ENCODE data around the gene KCNIP4. TPM values are rescaled to one million over a fixed set of nuclear protein-coding genes. Genes with fewer than 3 reads are reported as not detected.

Gene KCNIP4
- polyA plus RNA-seq, 5 donors, result 2.2 to 5.2 (median 4.9) TPM

DNA sequence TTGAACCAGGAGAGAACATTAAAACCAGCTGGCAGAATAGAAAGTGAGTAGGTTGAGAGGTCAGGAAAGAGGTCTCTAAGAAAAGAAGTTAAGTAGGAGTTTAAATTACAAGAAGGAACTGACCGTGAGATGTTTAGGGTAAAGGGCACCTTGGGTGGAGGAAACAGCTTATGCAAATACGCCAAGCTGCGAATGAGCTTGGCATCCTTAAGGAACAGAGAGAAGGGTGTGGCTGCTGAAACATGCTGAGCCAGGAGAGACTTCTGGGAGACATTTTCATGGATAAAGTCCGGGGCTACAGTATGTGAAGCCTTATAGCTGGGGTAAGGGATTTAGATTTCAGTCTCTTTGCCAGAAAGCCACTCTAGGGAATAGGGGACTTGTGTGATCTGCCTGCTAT lies 249.1 kb downstream of the KCNIP4 start:
- DNase-seq, result no peak

DNA sequence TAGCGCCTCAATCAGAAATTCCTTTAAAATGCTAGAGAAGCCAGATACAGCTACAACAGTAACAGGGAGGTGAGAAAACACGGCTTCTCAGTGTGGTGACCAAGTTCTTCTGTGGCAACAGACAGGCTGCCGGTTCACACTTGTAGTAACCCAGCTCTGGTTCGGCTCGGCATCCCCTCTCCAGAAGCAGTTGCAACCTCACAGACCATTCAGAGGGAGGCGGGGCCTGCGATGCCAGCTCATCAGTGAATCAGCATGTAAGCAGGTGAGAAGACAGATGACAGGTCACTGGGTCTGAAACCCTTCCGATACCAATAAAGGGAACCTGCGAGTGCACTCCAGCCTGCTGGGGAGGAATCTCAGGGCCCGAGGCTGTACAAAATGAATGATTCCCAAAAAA lies 251.0 kb downstream of the KCNIP4 start:
- no peak for DNase-seq

DNA sequence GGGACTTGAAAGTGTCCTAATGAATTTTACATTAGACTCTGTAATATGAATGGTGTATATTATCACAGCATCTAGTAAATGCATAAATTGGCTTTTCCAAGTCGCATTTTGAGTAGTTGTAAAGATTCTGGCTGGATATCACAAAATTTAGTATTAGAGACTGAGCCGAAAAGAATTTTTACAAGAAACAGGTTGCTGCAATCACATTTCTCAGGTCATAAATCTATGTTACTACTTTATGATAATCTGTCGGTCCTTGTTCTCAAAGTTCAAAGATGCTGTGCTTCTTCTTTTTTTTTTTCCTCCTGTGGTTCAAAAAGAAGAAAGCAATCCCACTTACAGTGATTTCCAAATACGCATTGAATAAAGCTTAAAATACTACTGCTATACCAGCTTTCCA lies 253.4 kb downstream of the KCNIP4 start:
- DNase-seq, result no peak

DNA sequence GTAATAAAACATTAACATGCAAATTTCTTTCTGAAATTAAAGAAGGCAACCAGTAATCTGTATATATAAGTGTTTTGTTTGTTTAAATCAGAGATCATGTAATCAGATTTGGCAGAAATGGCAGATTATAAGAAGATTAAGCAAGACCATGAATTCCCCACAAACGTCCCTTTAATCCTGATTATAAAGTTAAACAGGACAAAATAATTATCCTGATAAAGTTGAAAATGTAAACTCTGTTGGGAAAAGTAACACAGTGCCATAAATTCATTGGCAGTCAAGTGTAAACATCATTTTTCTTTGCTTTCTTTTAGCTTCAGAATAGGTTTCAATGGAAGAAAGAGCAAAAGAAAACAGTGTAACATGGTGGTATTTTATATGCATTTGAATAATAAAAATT lies 256.3 kb downstream of the KCNIP4 start:
- DNase-seq, result peak; percentile 18 to 19

DNA sequence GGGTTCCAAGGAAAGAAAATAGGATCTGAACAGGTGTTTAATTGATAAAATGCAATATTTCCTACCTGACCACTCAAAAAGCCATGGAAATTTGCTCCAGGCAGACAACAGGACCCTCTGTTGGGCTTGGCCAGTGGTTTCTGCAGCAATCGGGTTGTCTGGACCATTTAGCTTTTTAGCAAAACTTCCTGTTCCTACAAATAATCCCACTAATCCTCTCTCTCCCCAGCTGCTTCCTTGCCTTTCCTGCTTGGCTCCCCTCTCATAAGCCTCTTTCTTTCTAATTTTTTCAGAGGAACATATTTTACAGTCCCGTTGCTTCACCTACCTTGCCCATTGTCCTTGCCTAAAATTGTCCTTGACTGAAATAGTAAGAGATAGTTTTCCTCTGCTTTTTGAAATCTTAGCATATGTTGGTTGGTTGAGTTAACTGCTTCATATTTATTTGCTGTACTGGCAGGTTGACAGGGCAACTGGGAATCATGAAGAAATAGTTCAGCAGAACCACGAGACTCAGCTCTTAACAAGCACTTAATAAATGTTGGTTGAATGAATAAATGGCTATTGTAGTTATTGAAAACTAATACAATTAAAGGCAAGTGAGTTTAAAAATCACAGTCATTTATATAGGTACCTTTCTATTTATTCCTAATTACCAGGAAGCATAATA lies 259.8 kb downstream of the KCNIP4 start:
- DNase-seq, result no peak

DNA sequence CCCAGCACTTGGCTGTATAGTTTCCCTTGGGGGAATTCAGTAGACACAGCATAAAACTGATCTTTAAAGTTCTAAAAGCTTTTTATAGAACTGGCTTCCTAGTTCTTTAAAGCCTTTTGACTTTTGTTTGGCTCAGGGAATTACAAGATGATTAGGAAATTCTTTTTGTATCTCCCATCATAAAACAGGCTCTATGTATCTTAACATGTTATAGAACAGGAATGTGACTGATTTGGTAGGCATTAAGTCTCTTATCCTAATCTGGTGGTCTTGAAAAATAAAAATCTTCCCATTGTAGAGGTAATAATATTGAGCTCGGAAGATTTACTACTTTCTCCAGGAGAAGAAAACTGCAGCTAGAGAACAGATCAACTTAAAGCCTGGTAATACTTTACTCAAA lies 262.7 kb downstream of the KCNIP4 start:
- DNase-seq, result no peak

DNA sequence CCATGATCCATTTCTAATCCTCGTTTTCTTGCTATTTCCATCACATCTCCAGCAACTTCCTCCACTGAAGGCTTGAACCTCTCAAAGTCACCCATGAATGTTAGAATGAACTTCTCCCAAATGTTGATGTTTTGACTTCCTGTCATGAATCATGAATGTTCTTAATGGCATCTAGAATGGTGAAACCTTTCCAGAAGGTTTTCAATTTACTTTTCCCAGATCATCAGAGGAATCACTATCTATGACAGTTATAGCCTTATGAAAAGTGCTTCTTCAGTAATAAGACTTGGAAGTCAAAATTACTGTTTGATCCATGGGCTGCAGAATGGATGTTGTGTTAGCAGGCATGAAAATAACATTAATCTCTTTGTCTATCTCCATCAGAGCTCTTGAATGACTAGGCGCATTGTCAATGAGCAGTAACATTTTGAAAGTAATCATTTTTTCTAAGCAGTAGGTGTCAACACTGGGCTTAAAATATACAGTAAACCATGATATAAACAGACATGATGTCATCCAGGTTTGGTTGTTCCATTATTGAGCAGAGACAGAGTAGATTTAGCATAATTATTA lies 268.2 kb downstream of the KCNIP4 start:
- no peak for DNase-seq

DNA sequence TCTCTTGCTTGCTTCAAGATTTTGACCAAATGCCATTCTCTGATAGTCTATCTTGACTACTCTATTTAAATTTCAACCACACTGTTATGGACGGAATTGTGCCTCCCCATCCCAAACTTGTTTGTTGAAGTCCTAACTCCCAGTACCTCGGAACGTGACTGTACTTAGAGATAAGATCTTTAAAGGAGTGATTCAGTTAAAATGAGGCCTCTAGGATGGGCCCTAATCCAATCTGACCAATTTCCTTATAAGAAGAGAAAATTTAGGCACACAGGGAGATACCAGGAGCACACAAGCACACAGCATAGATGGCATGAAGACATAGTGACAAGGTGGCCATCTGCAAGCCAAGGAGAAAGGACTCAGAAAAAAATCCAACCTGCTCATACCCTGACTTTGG lies 269.9 kb downstream of the KCNIP4 start:
- DNase-seq, result no peak

DNA sequence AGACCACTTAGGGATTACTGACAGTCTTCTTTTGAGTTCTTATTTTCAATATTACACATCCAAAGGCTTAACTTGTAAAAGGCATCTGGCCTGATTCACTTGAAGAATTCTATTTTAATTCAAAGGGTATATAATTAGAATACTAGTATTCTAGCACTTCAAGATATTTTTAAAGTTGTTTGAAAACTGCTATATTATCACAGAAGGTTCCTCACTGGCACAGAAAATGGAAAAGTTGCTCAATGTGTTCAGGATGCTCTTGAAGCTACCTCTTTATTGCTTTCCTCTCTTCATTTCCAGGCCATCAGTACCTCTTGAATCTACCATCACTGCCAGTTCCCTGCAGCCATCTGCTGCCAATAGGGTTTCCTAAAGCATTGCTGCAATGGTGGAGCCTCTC lies 271.4 kb downstream of the KCNIP4 start:
- DNase-seq, result no peak

DNA sequence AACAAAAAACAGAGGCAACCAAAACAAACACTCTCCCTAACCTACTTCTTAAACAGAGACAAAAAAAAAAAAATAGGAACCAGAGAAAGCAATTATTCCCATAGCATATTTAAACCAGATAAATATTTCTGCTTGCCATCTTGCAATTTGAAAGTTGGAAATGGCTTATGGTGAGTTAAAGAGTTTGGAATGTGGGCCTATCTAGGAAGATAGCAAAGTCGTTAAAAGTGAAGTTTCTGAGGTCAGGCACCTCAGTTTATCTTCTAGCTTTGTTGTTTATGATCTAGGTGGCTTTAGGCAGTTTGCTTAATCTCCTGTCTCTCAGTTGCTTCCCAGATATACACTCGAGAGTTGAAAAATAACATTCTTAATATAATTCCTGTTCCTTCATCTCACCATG lies 284.2 kb downstream of the KCNIP4 start:
- no peak for DNase-seq

DNA sequence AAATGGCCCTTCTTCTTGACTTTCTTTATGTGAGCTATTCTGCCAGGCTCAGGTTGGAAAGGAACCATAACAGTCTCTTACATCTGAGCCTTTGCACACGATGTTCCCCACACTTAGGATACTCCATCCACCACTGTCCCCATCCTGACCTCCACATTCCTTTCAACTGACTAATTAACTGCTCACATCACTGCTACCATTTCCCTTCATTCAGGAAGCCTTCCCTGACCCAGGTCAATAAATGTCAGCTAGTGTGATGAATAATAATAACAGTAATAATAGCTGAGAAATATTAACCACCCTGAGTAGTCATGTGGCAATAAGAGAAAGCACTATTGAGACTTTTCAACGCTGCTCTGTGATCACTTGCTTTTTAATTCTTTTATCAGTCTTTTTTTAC lies 291.7 kb downstream of the KCNIP4 start:
- no peak for DNase-seq

DNA sequence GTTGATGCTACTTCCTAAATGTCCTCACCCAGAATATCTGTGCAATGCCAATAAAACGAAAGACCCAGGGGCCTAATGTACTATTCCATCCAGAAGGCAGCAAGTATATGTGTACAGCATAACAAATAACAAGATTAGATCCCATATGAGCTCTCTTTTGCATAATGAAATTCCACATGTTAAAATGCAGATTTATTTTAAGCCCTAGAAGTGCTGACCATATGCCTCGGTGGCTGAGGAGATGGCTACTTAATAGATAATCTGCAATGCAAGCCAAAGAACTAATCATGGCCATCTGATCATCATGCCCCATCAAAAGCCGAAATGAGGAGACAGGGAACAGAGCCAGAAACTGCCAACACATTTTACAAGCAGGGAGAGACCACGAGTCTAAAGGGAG lies 293.5 kb downstream of the KCNIP4 start:
- DNase-seq, result no peak

DNA sequence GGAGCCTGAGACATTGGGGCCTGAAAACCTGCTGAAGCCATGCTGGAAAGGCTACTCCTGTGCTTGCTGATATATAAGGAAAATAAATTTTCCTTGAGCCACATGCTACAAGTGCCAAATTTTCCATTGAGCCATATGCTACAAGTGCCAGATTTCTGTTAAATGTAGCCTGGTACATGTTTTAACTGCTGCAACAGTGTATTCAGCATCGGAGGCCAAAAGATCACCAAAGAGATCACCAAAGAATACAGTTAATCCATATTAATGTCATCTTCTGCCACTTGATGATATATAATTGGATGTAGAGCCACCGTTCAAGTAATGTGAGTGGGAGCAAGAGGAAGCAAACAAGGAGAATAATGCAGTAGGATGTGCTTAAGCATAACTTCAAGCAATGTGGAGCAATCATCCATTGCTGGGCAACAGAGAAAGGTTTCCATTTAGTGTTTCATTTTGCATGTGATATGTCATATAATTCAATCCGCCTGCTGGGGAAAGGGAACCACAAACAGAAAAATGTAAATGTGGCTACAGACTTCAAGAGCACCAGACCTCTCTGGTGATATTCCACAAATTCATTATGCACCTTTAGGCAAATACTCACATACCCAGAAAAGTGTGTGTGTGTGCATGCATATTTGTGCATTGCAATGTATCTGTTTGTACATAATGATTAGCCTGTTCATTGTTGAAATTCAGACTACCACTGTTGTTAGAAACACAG lies 295.9 kb downstream of the KCNIP4 start:
- no peak for DNase-seq

DNA sequence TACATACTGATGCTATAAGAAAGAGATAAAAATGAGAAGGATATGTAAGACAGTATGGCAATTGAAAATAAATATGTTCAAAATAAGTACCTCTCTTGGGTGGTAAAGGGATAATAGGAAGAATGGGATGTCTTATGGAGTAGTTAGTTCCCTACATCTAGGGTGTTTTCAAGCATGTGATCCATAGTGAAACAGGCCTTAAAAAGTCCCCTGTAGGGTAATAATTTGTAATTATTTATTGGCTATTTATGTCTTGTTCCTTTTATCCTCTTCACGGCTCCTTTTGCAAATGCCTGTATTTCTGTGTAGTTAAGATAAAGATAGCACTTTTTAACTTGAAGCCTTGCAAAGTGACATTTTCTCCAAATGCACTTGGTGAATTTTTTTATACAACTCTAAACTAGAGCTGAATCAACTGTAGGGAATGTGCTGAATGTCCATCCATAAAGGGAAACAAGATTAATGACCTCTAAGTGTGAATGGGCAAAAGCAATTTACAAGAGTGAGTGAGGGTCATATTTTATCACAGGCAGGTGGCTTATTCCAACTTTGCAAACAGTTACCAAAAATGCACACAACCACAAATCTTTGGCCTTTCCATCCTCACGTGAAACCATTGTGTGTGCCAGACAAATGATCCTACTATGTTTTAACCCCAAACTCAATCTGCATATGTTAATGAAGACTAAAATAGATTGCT lies 299.0 kb downstream of the KCNIP4 start:
- no peak for DNase-seq

DNA sequence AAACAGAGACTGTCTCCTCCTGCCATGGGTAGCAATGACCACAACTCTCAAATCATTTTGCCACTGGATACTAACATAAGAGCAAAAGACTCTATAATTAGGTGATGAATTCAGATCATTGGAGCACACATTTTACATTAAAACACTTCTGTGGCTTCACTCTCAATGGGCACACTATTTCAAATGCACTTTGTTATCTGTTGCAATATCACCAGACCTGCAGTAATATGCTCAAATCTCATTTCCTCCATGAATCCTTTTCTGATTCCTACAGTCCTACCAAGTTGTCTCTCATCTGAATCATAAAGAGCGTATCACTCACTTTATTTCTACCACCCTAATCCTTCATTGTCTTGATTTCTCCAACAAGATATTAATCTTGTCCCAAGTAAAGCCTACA lies 302.8 kb downstream of the KCNIP4 start:
- no peak for DNase-seq

DNA sequence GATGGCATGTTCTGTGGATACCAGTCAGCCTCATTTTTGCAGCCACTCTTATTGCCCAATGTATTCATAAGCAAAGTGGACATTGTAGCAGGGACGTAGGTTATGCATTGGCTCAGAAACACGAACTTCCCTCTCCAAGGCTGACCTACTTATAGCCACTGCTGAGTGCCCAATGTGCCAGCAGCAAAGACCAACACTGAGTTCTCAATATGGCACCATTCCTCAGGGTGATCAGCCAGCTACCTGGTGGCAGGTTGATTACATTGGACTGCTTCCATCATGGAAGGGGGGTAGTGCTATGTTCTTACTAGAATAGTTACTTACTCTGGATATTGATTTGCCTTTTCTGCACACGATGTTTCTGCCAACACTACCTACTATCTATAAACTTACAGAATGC lies 306.9 kb downstream of the KCNIP4 start:
- DNase-seq, result no peak

DNA sequence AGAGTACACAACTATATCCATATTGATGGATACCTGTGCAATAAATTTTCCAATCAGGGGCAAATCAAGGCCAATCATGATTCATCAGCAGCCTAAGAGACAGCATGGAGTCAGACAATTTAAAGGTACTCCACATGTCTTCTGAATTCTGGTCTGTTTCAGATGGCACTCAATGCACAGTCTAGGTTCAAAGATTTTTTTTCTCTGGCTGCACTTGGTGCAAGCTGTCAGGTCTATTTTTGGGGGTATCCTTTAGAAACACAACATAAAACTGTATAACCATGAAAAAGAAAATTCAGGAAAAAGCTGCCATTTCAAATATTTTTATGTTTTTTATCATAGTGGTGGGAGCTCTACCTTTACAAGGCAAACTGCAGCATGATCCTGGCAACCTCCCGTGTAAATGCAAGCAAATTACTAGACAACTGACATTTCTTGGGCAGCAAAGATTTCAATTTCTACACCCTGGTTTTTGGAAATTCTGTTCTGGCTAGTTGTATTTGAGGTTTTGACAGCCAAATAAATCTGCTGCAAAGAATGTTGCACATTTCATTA lies 310.3 kb downstream of the KCNIP4 start:
- no peak for DNase-seq

DNA sequence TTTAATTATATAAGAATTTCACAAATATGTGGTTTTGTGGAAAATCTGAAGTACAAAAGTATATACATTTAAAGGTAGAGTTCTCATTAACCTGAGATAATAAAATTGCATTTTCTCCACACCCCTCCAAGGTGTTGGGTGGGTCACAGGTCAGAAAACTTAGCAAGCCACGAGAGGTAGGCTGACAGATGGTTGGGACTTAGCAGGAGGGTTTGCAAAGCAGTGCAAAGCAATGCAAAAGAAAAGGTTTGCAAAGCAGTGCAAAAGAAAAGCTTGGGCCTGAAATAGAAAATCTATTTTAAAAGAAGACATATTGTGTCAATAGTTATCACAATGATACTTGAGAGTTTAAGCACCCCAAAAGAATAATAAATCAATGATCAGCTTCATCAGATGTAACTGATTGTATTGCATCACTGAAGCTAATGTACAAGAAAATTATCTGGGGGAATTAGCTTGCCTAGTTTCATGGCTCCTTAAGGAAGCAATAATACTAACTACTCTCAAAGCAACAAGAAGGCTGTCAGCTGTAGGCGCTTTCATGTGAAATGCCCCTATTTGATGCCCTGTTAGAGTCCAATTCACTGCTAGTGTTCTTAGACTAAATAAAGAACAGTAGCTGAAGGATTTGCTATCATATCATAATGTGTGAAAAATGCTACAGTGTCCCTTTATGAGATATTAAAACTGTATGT lies 319.5 kb downstream of the KCNIP4 start:
- no peak for DNase-seq

DNA sequence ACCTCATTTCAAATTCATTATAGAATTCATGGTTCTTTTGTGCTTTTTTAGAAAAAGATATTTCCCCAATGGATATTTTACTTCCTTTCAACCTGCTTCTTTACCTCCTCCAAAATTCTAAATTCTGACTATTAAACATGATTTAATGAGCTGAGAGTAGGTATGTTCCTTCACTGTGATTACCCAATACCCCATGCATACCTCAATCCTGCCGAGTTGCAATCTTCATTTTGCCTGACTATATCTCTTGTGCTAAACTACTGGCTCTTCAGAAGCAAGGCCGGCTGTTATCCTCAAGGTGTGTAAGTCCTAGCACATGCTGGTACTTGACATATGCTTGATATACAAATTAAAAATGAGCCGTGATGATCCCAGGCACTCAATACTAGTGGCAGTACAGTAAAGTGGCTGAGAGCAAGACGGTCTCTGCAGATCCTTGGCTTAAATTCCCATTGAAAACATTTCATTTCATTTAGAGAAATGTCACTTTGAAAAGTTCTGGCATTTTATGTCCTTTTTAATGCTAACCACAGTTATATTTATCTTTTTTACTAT lies 320.4 kb downstream of the KCNIP4 start:
- DNase-seq, result no peak

DNA sequence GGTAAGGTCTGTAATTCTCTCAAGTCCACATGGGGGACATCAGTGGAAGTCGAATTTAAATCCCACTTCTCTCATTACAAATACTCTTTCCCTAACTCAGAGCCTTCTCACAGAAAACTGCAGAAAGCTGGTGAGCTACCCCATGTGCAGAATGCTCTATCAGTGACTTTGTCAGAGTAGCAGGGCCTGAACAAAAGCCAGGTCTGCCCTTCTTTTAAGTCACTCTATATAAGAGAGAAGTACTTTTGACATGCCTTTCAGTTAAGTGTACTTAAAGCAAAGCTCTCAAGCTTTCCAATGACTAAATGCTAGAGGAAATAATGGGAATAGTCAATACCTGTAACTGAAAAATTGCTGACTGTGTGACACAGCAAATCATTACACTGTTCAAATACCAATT lies 323.1 kb downstream of the KCNIP4 start:
- no peak for DNase-seq

DNA sequence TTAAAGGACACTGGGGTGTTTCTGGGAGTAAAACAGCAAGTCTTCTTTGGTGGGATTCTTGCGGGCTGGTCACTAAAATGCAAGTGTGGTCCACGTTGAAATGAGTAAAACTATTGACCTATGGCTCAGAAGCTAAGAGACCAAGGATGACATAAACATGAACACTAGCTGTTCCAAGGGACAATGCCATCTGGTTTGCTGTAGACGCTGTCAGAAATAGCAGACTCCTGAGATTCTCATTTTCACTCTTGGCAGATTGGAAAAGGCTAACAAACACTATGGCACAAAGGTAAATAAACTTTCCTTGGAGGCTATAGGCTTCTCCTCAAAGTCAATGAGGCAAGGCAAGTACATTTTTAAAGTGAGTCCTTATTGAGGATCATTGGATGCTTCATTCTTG lies 343.6 kb downstream of the KCNIP4 start:
- DNase-seq, result no peak

DNA sequence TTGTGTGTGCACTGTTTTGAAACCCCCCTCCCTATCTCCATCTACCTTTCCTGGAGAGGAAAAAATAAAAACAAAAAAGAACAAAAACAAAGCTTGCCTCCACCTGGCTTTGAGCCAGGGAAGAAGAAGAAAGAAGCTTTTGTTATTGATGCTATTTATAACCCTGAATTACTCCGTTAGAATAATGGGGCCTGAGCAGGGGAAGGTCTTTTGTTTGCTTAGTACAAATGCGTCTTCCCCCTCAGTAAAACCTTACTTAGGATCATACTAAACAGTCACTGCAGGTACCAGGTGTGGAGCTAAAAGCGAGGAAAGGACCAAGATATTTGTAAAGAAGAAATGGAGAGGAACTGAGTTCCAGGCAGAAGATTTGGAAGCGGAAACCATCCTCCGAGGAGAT lies 352.1 kb downstream of the KCNIP4 start:
- no peak for DNase-seq

Measured in right lung (tissue), 5 donors.